Gastrocnemius medialis (tissue), 4 donors: ENCODE data around the gene KIRREL2.

Source experiments
- CTCF ChIP-seq, 5 experiments: fragments of 450-650 bp in 3 of 5; fragments of 200-600 bp in 2 of 5; sonication (generic) in 2 of 5; IDR thresholded peaks in 4 of 5; conservative IDR thresholded peaks in 1 of 5; 1 replicate in 4 of 5; 2 replicates in 1 of 5; pipeline ENCODE4 v1.5.1; 2016 to 2019; ENCODE audit warnings: antibody characterized with exemption in 5 of 5, mild to moderate bottlenecking in 3 of 5, moderate library complexity in 3 of 5
- POLR2A ChIP-seq, 2 donors: fragments of 450-650 bp; IDR thresholded peaks; one replicate each; pipeline ENCODE4 v1.6.1; 2017; ENCODE audit warnings: antibody characterized with exemption in 2 of 2, mild to moderate bottlenecking in 2 of 2, moderate library complexity in 2 of 2

GRCh38 chr19:35862528-35862927, 5.8 kb downstream of the KIRREL2 start:
- no peak for TF ChIP-seq POLR2A (IDR thresholded peaks at IDR 0.05)
- no peak for TF ChIP-seq CTCF (IDR thresholded peaks at IDR 0.05 in 4 of 5, conservative IDR thresholded peaks at IDR 0.05 in 1 of 5)
